Mesendoderm (in vitro differentiated cells): Measurements from ENCODE around the gene LCN2. TPM values are rescaled to one million over a fixed set of nuclear protein-coding genes. Genes with fewer than 3 reads are reported as not detected.

Experiments used
- DNase-seq: peaks from one replicate; pipeline ENCODE4 v3.0.0; 2013
- H2AK5ac ChIP-seq: 2 replicates; pipeline ENCODE4 v1.6.1; 2013; ENCODE audit warnings: low read length, inconsistent platforms
- H2BK120ac ChIP-seq: 2 replicates; pipeline ENCODE4 v1.6.1; 2013; ENCODE audit warnings: low read depth, mild to moderate bottlenecking, low read length, moderate library complexity, mixed read lengths
- H2BK15ac ChIP-seq: replicated peaks from 2 replicates; pipeline ENCODE4 v1.6.1; 2013; ENCODE audit warnings: low read depth, mild to moderate bottlenecking, moderate library complexity
- H2BK5ac ChIP-seq: 2 replicates; pipeline ENCODE4 v1.6.1; 2013; ENCODE audit warnings: low read length, inconsistent platforms
- H3K18ac ChIP-seq: 2 replicates; pipeline ENCODE4 v1.6.1; 2013; ENCODE audit warnings: mild to moderate bottlenecking, low read length, mixed read lengths
- H3K23ac ChIP-seq: one replicate; pipeline ENCODE4 v1.6.1; 2013; ENCODE audit warnings: low read length
- H3K27ac ChIP-seq: 2 replicates; pipeline ENCODE4 v1.5.1; 2013; ENCODE audit warnings: low read depth, mild to moderate bottlenecking, inconsistent platforms, low read length, moderate library complexity
- H3K27me3 ChIP-seq: 2 replicates; pipeline ENCODE4 v1.6.1; 2013; ENCODE audit warnings: low read length, control low read depth, mild to moderate bottlenecking, inconsistent platforms; ENCODE audit not compliant: insufficient read depth, poor library complexity
- H3K36me3 ChIP-seq: 2 replicates; pipeline ENCODE4 v1.6.1; 2013; ENCODE audit warnings: low read length, inconsistent platforms; ENCODE audit not compliant: control insufficient read depth, insufficient read depth
- H3K4ac ChIP-seq: one replicate; pipeline ENCODE4 v1.6.1; 2013; ENCODE audit warnings: low read depth, mild to moderate bottlenecking, low read length, moderate library complexity
- H3K4me1 ChIP-seq: 2 replicates; pipeline ENCODE4 v1.6.1; 2013; ENCODE audit warnings: low read depth, low read length, inconsistent platforms; ENCODE audit not compliant: control insufficient read depth
- H3K4me2 ChIP-seq: 2 replicates; pipeline ENCODE4 v1.6.1; 2013; ENCODE audit warnings: low read length
- H3K4me3 ChIP-seq: 2 replicates; pipeline ENCODE4 v1.5.1; 2013; ENCODE audit warnings: mild to moderate bottlenecking, low read length
- H3K56ac ChIP-seq: one replicate; pipeline ENCODE4 v1.6.1; 2013; ENCODE audit warnings: low read length
- H3K79me1 ChIP-seq: 2 replicates; pipeline ENCODE4 v1.6.1; 2013; ENCODE audit warnings: low read length, inconsistent platforms
- H3K79me2 ChIP-seq: 2 replicates; pipeline ENCODE4 v1.6.1; 2013; ENCODE audit warnings: mild to moderate bottlenecking, low read length; ENCODE audit not compliant: control insufficient read depth, insufficient read depth
- H3K9ac ChIP-seq: 2 replicates; pipeline ENCODE4 v1.6.1; 2013; ENCODE audit warnings: low read length, inconsistent platforms
- H4K5ac ChIP-seq: one replicate; pipeline ENCODE4 v1.6.1; 2013; ENCODE audit warnings: low read length
- H4K8ac ChIP-seq: one replicate; pipeline ENCODE4 v1.6.1; 2013; ENCODE audit warnings: low read depth, mild to moderate bottlenecking, control low read depth, low read length, moderate library complexity
- WGBS: extraction: QIAGEN DNeasy Blood & Tissue Kit; methylation state at CpG from one replicate; pipeline ENCODE4 v1.1.7; 2013; ENCODE audit warnings: low lambda C conversion rate, missing lambda C conversion rate; ENCODE audit not compliant: insufficient coverage; ENCODE audit errors: extremely low coverage; 5-methylcytosine and 5-hydroxymethylcytosine counted together
- polyA plus RNA-seq, 2 experiments: library from polyadenylated mRNA; stranded (reverse); fragments of 200-250 nt; gene quantifications; one replicate each; pipeline ENCODE4 v1.2.3, GENCODE V29; 2013

Gene LCN2
- polyA plus RNA-seq (2013, experiment 1 of 2) = 0.58 TPM
- polyA plus RNA-seq (2013, experiment 2 of 2) = 0.48 TPM

- H3K79me2 ChIP-seq = no peaks in the 10 kb centered on the region
- no CpG with 5 or more reads among the region's 9 CpGs for WGBS
- no peaks in the 10 kb centered on the region for H3K27me3 ChIP-seq
Observed at GRCh38 chr9:128149001-128149701, at the start of gene LCN2. TSS of gene LCN2 (plus strand) at chr9:128149453. CDS start at chr9:128149526, 73 bp downstream.

GRCh38 chr9:128099932-128100491 is 49.2 kb upstream of the LCN2 start:
- Histone ChIP-seq H2BK5ac (no peak overlapping the region), H3K4me1 (peaks cover 13% of the 10 kb centered on the region), H3K36me3 (peaks cover 4% of the 10 kb centered on the region), H3K9ac (no peak overlapping the region), H3K56ac (peak overlapping the region; percentile 17), H3K18ac (no peak overlapping the region), H3K4me2 (no peak overlapping the region), H3K4me3 (no peak overlapping the region), H3K79me1 (peaks cover 25% of the 10 kb centered on the region), H4K5ac (no peak overlapping the region), H2AK5ac (no peak overlapping the region), H2BK120ac (no peak overlapping the region), H2BK15ac (no peak overlapping the region), H3K27ac (no peak overlapping the region), H3K4ac (no peak overlapping the region), H3K23ac (no peak overlapping the region), H4K8ac (no peak overlapping the region), H3K27me3 (no peaks in the 10 kb centered on the region), H3K79me2 (peaks cover 17% of the 10 kb centered on the region)
- no CpG with 5 or more reads among the region's 16 CpGs for WGBS
- no peak for DNase-seq

More at GRCh38 chr9:128149001-128149701, at the start of gene LCN2:
- Histone ChIP-seq H3K79me1 (no peaks in the 10 kb centered on the region), H4K5ac (no peak within 1 kb of the TSS), H3K9ac (no peak within 1 kb of the TSS), H2BK120ac (no peak within 1 kb of the TSS), H3K4me2 (no peak within 1 kb of the TSS), H3K18ac (no peak within 1 kb of the TSS), H3K4me3 (no peak within 1 kb of the TSS), H3K4ac (no peak within 1 kb of the TSS), H3K27ac (no peak within 1 kb of the TSS), H2BK15ac (no peak within 1 kb of the TSS), H3K56ac (no peak within 1 kb of the TSS), H3K23ac (no peak within 1 kb of the TSS), H2BK5ac (no peak within 1 kb of the TSS), H2AK5ac (no peak within 1 kb of the TSS), H4K8ac (no peak within 1 kb of the TSS), H3K4me1 (no peaks in the 10 kb centered on the region), H3K36me3 (no peaks in the 10 kb centered on the region)
- DNase-seq = no peak

- Histone ChIP-seq H3K9ac (no peak overlapping the region), H3K56ac (no peak overlapping the region), H3K4me2 (no peak overlapping the region), H3K4ac (no peak overlapping the region), H3K18ac (no peak overlapping the region), H3K4me3 (no peak overlapping the region), H2AK5ac (no peak overlapping the region), H3K27ac (no peak overlapping the region), H2BK5ac (no peak overlapping the region), H2BK15ac (no peak overlapping the region), H3K79me1 (peaks cover 25% of the 10 kb centered on the region), H4K5ac (no peak overlapping the region), H2BK120ac (no peak overlapping the region), H3K27me3 (no peaks in the 10 kb centered on the region), H3K79me2 (peaks cover 17% of the 10 kb centered on the region), H4K8ac (no peak overlapping the region), H3K36me3 (peaks cover 4% of the 10 kb centered on the region), H3K4me1 (peaks cover 13% of the 10 kb centered on the region), H3K23ac (no peak overlapping the region)
- no peak for DNase-seq
- no CpG with 5 or more reads among the region's 10 CpGs for WGBS
Observed at GRCh38 chr9:128100581-128100980, 48.7 kb upstream of the LCN2 start.

DNA sequence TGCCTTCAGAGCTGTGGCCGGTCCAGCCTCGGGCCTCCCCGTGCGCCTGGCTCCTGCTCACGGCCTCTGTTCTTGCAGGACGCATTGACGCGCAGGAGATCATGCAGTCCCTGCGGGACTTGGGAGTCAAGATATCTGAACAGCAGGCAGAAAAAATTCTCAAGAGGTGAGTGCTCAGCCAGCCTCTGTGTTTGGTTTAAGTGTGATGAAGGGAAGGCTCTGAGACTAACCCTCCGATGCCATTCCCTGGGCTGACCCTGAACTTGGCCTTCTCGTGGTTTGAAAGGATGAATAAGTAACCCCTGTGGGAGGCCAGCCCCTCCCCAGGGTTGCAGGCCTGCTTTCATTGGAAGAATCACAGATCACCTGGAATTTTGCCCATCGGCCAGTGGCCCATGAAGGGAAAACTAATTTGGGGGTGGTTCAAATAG is 48.0 kb upstream of the LCN2 start:
- Histone ChIP-seq H3K23ac (no peak overlapping the region), H2BK15ac (no peak overlapping the region), H4K5ac (no peak overlapping the region), H4K8ac (no peak overlapping the region), H3K4ac (no peak overlapping the region), H3K4me3 (no peak overlapping the region), H3K18ac (no peak overlapping the region), H3K79me1 (peaks cover 25% of the 10 kb centered on the region), H2BK5ac (no peak overlapping the region), H3K36me3 (peaks cover 4% of the 10 kb centered on the region), H3K4me2 (no peak overlapping the region), H2BK120ac (no peak overlapping the region), H3K56ac (no peak overlapping the region), H3K27ac (no peak overlapping the region), H2AK5ac (no peak overlapping the region), H3K27me3 (no peaks in the 10 kb centered on the region), H3K9ac (no peak overlapping the region), H3K4me1 (peaks cover 13% of the 10 kb centered on the region), H3K79me2 (peaks cover 17% of the 10 kb centered on the region)
- DNase-seq = no peak
- WGBS = no CpG with 5 or more reads among the region's 12 CpGs

DNA sequence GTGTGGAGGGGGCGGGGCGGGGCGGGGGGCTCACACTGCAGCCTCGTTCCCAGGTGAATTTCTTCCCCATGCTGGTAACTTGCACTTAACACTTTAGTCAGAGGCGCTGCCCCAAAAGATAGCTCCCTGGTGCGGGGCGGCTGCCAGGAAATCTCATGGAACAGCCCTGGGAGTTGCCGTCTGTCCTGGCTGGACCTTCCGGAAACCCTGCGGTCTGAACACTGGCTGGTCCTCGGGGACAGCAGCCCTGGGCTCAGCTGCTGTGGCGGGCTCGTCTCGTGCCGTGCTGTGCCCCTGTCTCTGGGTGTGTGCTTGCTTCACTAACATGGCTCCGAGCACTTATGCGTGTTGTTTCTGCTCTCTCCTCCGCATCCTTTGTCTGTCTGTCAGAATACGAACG is 47.6 kb upstream of the LCN2 start:
- Histone ChIP-seq H3K9ac (no peak overlapping the region), H2BK15ac (no peak overlapping the region), H4K8ac (no peak overlapping the region), H3K36me3 (peaks cover 4% of the 10 kb centered on the region), H3K27ac (no peak overlapping the region), H2AK5ac (no peak overlapping the region), H3K56ac (no peak overlapping the region), H3K27me3 (no peaks in the 10 kb centered on the region), H3K4me2 (no peak overlapping the region), H4K5ac (no peak overlapping the region), H3K79me1 (peaks cover 25% of the 10 kb centered on the region), H3K4me3 (no peak overlapping the region), H3K18ac (no peak overlapping the region), H3K4me1 (peaks cover 13% of the 10 kb centered on the region), H3K23ac (no peak overlapping the region), H2BK120ac (no peak overlapping the region), H2BK5ac (no peak overlapping the region), H3K79me2 (peaks cover 17% of the 10 kb centered on the region), H3K4ac (no peak overlapping the region)
- no CpG with 5 or more reads among the region's 20 CpGs for WGBS
- DNase-seq = no peak
